H1 (cell line): ENCODE data around the gene HES2. TPM values are rescaled to one million over a fixed set of nuclear protein-coding genes. Genes with fewer than 3 reads are reported as not detected.

ENCODE experiments used
- CTCF ChIA-PET: fragments of 300-600 bp; sonication (Branson Sonifier 250); formaldehyde crosslinking; loops from one replicate; lab custom pipeline; 2021; ENCODE audit not compliant: partially characterized antibody; lab: Charles Lee
- POLR2A ChIA-PET: fragments of 300-600 bp; sonication (Branson Sonifier 250); formaldehyde crosslinking; loops from one replicate; lab custom pipeline; 2021; ENCODE audit warnings: inconsistent platforms; ENCODE audit not compliant: partially characterized antibody; lab: Charles Lee
- DNase-seq, 2 experiments: peaks; one replicate each; pipeline versions ENCODE4 v3.0.0 to v3.0.0-alpha.2; 2010 to 2022; ENCODE audit warnings: low spot score in 2 of 2, low read depth in 1 of 2, mixed read lengths in 1 of 2
- FAIRE-seq: peaks from 2 replicates; lab custom pipeline; 2011; peaks lifted over from hg19 to GRCh38; lab: Jason Lieb, UNC
- H2AFZ ChIP-seq: 2 replicates; pipeline ENCODE4 v1.8.1; 2012; ENCODE audit warnings: low read length, inconsistent platforms
- H2AK5ac ChIP-seq: 2 replicates; pipeline ENCODE4 v1.6.1; 2013; ENCODE audit warnings: low read depth, low read length
- H2BK120ac ChIP-seq: replicated peaks from 2 replicates; pipeline ENCODE3; 2013; ENCODE audit warnings: low read depth, low read length, inconsistent platforms
- H2BK12ac ChIP-seq: 2 replicates; pipeline ENCODE4 v1.6.1; 2013; ENCODE audit warnings: low read depth, low read length
- H2BK15ac ChIP-seq: 2 replicates; pipeline ENCODE4 v1.6.1; 2013; ENCODE audit warnings: low read length
- H2BK20ac ChIP-seq: 2 replicates; pipeline ENCODE4 v1.6.1; 2013; ENCODE audit warnings: low read length
- H2BK5ac ChIP-seq: 2 replicates; pipeline ENCODE4 v1.6.1; 2013; ENCODE audit warnings: low read depth, low read length
- H3K14ac ChIP-seq: 2 replicates; pipeline ENCODE4 v1.6.1; 2013; ENCODE audit warnings: inconsistent platforms; ENCODE audit not compliant: insufficient read length
- H3K18ac ChIP-seq: 2 replicates; pipeline ENCODE4 v1.6.1; 2013; ENCODE audit warnings: low read length; ENCODE audit errors: extremely low read depth
- H3K23ac ChIP-seq: 2 replicates; pipeline ENCODE4 v1.6.1; 2013; ENCODE audit warnings: inconsistent platforms; ENCODE audit not compliant: insufficient read length
- H3K23me2 ChIP-seq: 2 replicates; pipeline ENCODE4 v1.6.1; 2013; ENCODE audit warnings: low read depth, low read length
- H3K27ac ChIP-seq: 2 replicates; pipeline ENCODE4 v1.6.1; 2011; ENCODE audit warnings: low read depth, low read length, inconsistent platforms
- H3K27me3 ChIP-seq, 4 experiments: replicated peaks in 1 of 4; 1 replicate in 1 of 4; 2 replicates in 3 of 4; pipeline versions ENCODE4 v1.6.1 to v1.8.1; 2011 to 2013; ENCODE audit warnings: low read length in 3 of 4, mild to moderate bottlenecking in 3 of 4, inconsistent platforms in 2 of 4, mixed read lengths in 2 of 4, moderate library complexity in 1 of 4; ENCODE audit not compliant: control insufficient read depth in 3 of 4, insufficient read depth in 3 of 4; ENCODE audit errors: extremely low read depth in 1 of 4
- H3K36me3 ChIP-seq, 4 experiments: 2 replicates each; pipeline versions ENCODE4 v1.6.1 to v1.8.1; 2011 to 2013; ENCODE audit warnings: mild to moderate bottlenecking in 4 of 4, low read length in 3 of 4, moderate library complexity in 2 of 4, control low read depth in 1 of 4, inconsistent platforms in 1 of 4; ENCODE audit not compliant: insufficient read depth in 4 of 4, control insufficient read depth in 2 of 4
- H3K4ac ChIP-seq: replicated peaks from 2 replicates; pipeline ENCODE3; 2013; ENCODE audit warnings: low read length, low read depth, mixed read lengths, inconsistent platforms; ENCODE audit not compliant: insufficient read length
- H3K4me1 ChIP-seq, 4 experiments: replicated peaks in 1 of 4; 1 replicate in 1 of 4; 2 replicates in 3 of 4; pipeline versions ENCODE4 v1.6.1 to v1.8.1; 2011 to 2013; ENCODE audit warnings: low read length in 3 of 4, inconsistent platforms in 2 of 4, mixed read lengths in 1 of 4; ENCODE audit not compliant: insufficient read depth in 4 of 4, control insufficient read depth in 3 of 4
- H3K4me2 ChIP-seq, 2 experiments: 2 replicates each; pipeline versions ENCODE4 v1.6.1 to v1.8.1; 2011 to 2013; ENCODE audit warnings: low read depth in 2 of 2, low read length in 2 of 2, control low read depth in 1 of 2, inconsistent platforms in 1 of 2, mild to moderate bottlenecking in 1 of 2; ENCODE audit not compliant: insufficient read depth in 1 of 2
- H3K4me3 ChIP-seq, 4 experiments: fragments of 200-600, 300-600 bp in 1 of 4; sonication (generic), shearing (Covaris generic), sonication (Bioruptor Twin) in 1 of 4; 2 replicates each; pipeline versions ENCODE4 v1.5.1 to v1.8.1; 2011 to 2016; ENCODE audit warnings: low read length in 4 of 4, low read depth in 3 of 4, control low read depth in 2 of 4, inconsistent platforms in 2 of 4, mild to moderate bottlenecking in 2 of 4, mixed read lengths in 1 of 4, moderate library complexity in 1 of 4; ENCODE audit not compliant: insufficient read depth in 2 of 4; ENCODE audit errors: extremely low read depth in 1 of 4
- H3K56ac ChIP-seq: replicated peaks from 2 replicates; pipeline ENCODE3; 2013; ENCODE audit warnings: low read depth, mild to moderate bottlenecking, mixed read lengths, low read length, inconsistent platforms; ENCODE audit not compliant: insufficient read length
- H3K79me1 ChIP-seq: 2 replicates; pipeline ENCODE4 v1.6.1; 2013; ENCODE audit warnings: low read depth, low read length, control low read depth
- H3K79me2 ChIP-seq, 2 experiments: 2 replicates each; pipeline versions ENCODE4 v1.6.1 to v1.8.1; 2012 to 2013; ENCODE audit warnings: low read length in 2 of 2, mild to moderate bottlenecking in 2 of 2, inconsistent platforms in 1 of 2; ENCODE audit not compliant: insufficient read depth in 2 of 2, control insufficient read depth in 1 of 2
- H3K9ac ChIP-seq, 4 experiments: replicated peaks in 1 of 4; 1 replicate in 1 of 4; 2 replicates in 3 of 4; pipeline versions ENCODE4 v1.6.1 to v1.8.1; 2011 to 2013; ENCODE audit warnings: low read depth in 3 of 4, low read length in 3 of 4, control low read depth in 2 of 4, mild to moderate bottlenecking in 2 of 4, moderate library complexity in 2 of 4, inconsistent platforms in 1 of 4; ENCODE audit errors: extremely low read depth in 1 of 4
- H3K9me3 ChIP-seq, 2 experiments: 2 replicates each; pipeline versions ENCODE4 v1.6.1 to v1.8.1; 2012 to 2013; ENCODE audit warnings: mild to moderate bottlenecking in 2 of 2, moderate library complexity in 2 of 2, control low read depth in 1 of 2, inconsistent platforms in 1 of 2, low read depth in 1 of 2, low read length in 1 of 2, mixed read lengths in 1 of 2; ENCODE audit not compliant: insufficient read depth in 2 of 2
- H4K20me1 ChIP-seq, 2 experiments: replicated peaks in 1 of 2; 2 replicates each; pipeline versions ENCODE3 to v1.8.1; 2011 to 2013; ENCODE audit warnings: inconsistent platforms in 2 of 2, low read length in 2 of 2, mild to moderate bottlenecking in 1 of 2; ENCODE audit not compliant: insufficient read depth in 2 of 2, control insufficient read depth in 1 of 2
- H4K5ac ChIP-seq: 2 replicates; pipeline ENCODE4 v1.6.1; 2013; ENCODE audit warnings: low read length, low read depth, mixed read lengths, inconsistent platforms; ENCODE audit not compliant: insufficient read length
- H4K8ac ChIP-seq: 2 replicates; pipeline ENCODE4 v1.8.0; 2013; ENCODE audit warnings: mild to moderate bottlenecking, moderate library complexity, low read length, inconsistent platforms; ENCODE audit not compliant: insufficient read depth; ENCODE audit errors: extremely low read depth
- H4K91ac ChIP-seq: replicated peaks from 2 replicates; pipeline ENCODE3; 2013; ENCODE audit warnings: low read length, mixed read lengths, inconsistent platforms; ENCODE audit not compliant: insufficient read length
- CHD1 ChIP-seq: IDR thresholded peaks from 2 replicates; pipeline ENCODE4 v1.6.1; 2012; ENCODE audit warnings: low read depth, low read length, improper control_type of control experiment
- CREB1 ChIP-seq: IDR thresholded peaks from 2 replicates; pipeline ENCODE4 v1.6.1; 2012; ENCODE audit warnings: inconsistent platforms
- CTCF ChIP-seq, 3 experiments: IDR thresholded peaks; 1 replicate in 2 of 3; 2 replicates in 1 of 3; pipeline versions ENCODE4 v1.5.1 to v1.6.1; 2011; ENCODE audit warnings: low read length in 3 of 3, mild to moderate bottlenecking in 3 of 3, inconsistent platforms in 2 of 3, low read depth in 1 of 3, moderate library complexity in 1 of 3; ENCODE audit not compliant: insufficient read depth in 1 of 3; ENCODE audit errors: control extremely low read depth in 1 of 3
- KDM5A ChIP-seq: fragments of 200-600 bp; IDR thresholded peaks from 2 replicates; pipeline ENCODE4 v1.7.1; 2012; ENCODE audit warnings: mild to moderate bottlenecking, low read length, inconsistent platforms, mixed read lengths
- POLR2AphosphoS5 ChIP-seq: IDR thresholded peaks from 2 replicates; pipeline ENCODE4 v1.6.1; 2011; ENCODE audit warnings: low read depth, low read length
- SIX5 ChIP-seq: IDR thresholded peaks from 2 replicates; pipeline ENCODE4 v1.6.1; 2011; ENCODE audit warnings: mild to moderate bottlenecking, low read depth, low read length
- TAF1 ChIP-seq: IDR thresholded peaks from 2 replicates; pipeline ENCODE4 v1.6.1; 2011; ENCODE audit warnings: mild to moderate bottlenecking, low read depth, low read length
- TBP ChIP-seq: IDR thresholded peaks from 2 replicates; pipeline ENCODE4 v1.6.1; 2011; ENCODE audit warnings: low read depth, low read length, improper control_type of control experiment
- USF2 ChIP-seq: IDR thresholded peaks from 2 replicates; pipeline ENCODE4 v1.6.1; 2011; ENCODE audit warnings: low read length, improper control_type of control experiment
- whole genome bisulfite sequencing, 2 experiments: shearing (Covaris generic) in 1 of 2; methylation state at CpG; one replicate each; pipeline versions ENCODE4 v1.1.6 to v1.1.7; 2013 to 2015; ENCODE audit warnings: low lambda C conversion rate in 2 of 2, mixed read lengths in 2 of 2, inconsistent platforms in 1 of 2, low coverage in 1 of 2, missing lambda C conversion rate in 1 of 2; ENCODE audit not compliant: insufficient replicate concordance in 2 of 2, insufficient coverage in 1 of 2, insufficient read length in 1 of 2; ENCODE audit errors: extremely low coverage in 1 of 2, missing lambda C conversion rate in 1 of 2; 5-methylcytosine and 5-hydroxymethylcytosine counted together
- polyA plus RNA-seq, 7 experiments: library from polyadenylated mRNA; depleted of rRNA in 3 of 7; stranded (reverse) in 5 of 7; unstranded in 2 of 7; fragments of >200 nt in 5 of 7; fragments of 200-250 nt in 2 of 7; gene quantifications; 1 replicate in 5 of 7; 2 replicates in 1 of 7; 4 replicates in 1 of 7; pipeline versions ENCODE4 v1.2.1 to v1.2.3, GENCODE V29; 2011 to 2013; ENCODE audit warnings: missing spikeins in 2 of 7, mixed read lengths in 2 of 7
- total RNA-seq: library from RNA; stranded (reverse); fragmentation: NEBNext Ultra II Directional; extraction: Animal tissue kit (Norgen Biotek cat#: 25700); gene quantifications from 2 replicates; pipeline ENCODE4 v1.2.1, GENCODE V29; 2021

HES2 gene
- total and polyA plus RNA-seq, 2 of the 8 experiments (the other 6 are each of a cell fraction or from before 2014, with no cell fraction given) = 0.15 to 0.53 TPM

- Histone ChIP-seq H3K18ac (no peak overlapping the region), H2BK5ac (no peak overlapping the region), H3K4me1 (peaks cover 0 to 14% (median 6%) of the 10 kb centered on the region in 4 experiments; a peak in 5 of 7 replicates), H2BK120ac (no peak overlapping the region), H2AFZ (no peak overlapping the region), H2BK15ac (no peak overlapping the region), H2AK5ac (no peak overlapping the region), H3K14ac (no peak overlapping the region), H3K9me3 (no peaks in the 10 kb centered on the region), H2BK12ac (no peak overlapping the region), H3K23ac (no peak overlapping the region), H4K20me1 (no peaks in the 10 kb centered on the region), H3K79me1 (no peaks in the 10 kb centered on the region), H4K8ac (no peak overlapping the region), H3K23me2 (no peaks in the 10 kb centered on the region), H4K91ac (no peak overlapping the region), H3K27me3 (peaks cover 0 to under 1% (median 0%) of the 10 kb centered on the region in 4 experiments; a peak in 2 of 7 replicates), H3K9ac (no peak overlapping the region), H3K79me2 (no peaks in the 10 kb centered on the region), H3K36me3 (no peaks in the 10 kb centered on the region), H3K4me3 (no peak overlapping the region), H3K4me2 (no peak overlapping the region), H3K27ac (no peak overlapping the region), H3K56ac (no peak overlapping the region), H3K4ac (no peak overlapping the region), H2BK20ac (no peak overlapping the region), H4K5ac (no peak overlapping the region)
- FAIRE-seq (no peak), DNase-seq (no peak)
- ChIA-PET CTCF (interaction anchor here (0.7 to 18.8 kb wide), 6 partner anchors 8 to 251 kb away, joined by 3 to 321 read pairs (median 22); partner anchors contain the start of genes ESPN and HES2), POLR2A (interaction anchor here (1.4 kb wide), 1 partner anchor 8 kb away, joined by 3 read pairs; no protein-coding TSS in a partner anchor)
- WGBS, 2 experiments = 90% methylated on average over 5 of the region's 5 CpGs; no CpG with 5 or more reads in 1 of the 2 experiments
- TF ChIP-seq CTCF (IDR thresholded peaks at IDR 0.05; ENCODE audit: control extremely low read depth in 1 of 3, insufficient read depth in 1 of 3, low read depth in 1 of 3, low read length in 3 of 3) (no peak), SIX5 (no peak), TAF1 (no peak), CREB1 (no peak), CHD1 (no peak), TBP (no peak), KDM5A (no peak), USF2 (no peak), POLR2AphosphoS5 (no peak)
These were observed 14.5 kb upstream of the HES2 start for GRCh38 chr1:6434186-6434585.
